GM21576 (cell line): ENCODE measurements around the gene C19orf47.

Experiments
- ATAC-seq: cut with Tn5 transposase; IDR thresholded peaks from one replicate; pipeline ENCODE4 v1.9.1; 2021; ENCODE audit warnings: mild to moderate bottlenecking, moderate library complexity; ENCODE audit not compliant: unreplicated experiment

Gene C19orf47

DNA sequence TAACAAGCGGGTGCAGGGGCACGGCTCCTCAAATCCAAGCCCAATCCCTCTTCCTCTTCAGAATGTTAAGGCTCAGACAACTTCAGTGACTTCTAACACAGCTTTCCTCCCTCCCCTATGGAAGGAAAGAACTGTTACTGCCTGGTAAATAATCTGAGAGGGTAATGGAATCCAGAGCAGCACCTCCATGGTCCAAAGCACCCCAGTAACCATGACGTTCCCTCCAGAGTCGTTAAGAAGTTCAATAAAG, 64.0 kb downstream of the C19orf47 start:
- ATAC-seq, result no peak

- ATAC-seq, result no peak
Observed at GRCh38 chr19:40283414-40284250, 64.6 kb downstream of the C19orf47 start.

- ATAC-seq, result no peak
Observed at GRCh38 chr19:40282920-40283319, 65.3 kb downstream of the C19orf47 start.

- ATAC-seq, result no peak
Observed at GRCh38 chr19:40282209-40282580, 66.0 kb downstream of the C19orf47 start.

DNA sequence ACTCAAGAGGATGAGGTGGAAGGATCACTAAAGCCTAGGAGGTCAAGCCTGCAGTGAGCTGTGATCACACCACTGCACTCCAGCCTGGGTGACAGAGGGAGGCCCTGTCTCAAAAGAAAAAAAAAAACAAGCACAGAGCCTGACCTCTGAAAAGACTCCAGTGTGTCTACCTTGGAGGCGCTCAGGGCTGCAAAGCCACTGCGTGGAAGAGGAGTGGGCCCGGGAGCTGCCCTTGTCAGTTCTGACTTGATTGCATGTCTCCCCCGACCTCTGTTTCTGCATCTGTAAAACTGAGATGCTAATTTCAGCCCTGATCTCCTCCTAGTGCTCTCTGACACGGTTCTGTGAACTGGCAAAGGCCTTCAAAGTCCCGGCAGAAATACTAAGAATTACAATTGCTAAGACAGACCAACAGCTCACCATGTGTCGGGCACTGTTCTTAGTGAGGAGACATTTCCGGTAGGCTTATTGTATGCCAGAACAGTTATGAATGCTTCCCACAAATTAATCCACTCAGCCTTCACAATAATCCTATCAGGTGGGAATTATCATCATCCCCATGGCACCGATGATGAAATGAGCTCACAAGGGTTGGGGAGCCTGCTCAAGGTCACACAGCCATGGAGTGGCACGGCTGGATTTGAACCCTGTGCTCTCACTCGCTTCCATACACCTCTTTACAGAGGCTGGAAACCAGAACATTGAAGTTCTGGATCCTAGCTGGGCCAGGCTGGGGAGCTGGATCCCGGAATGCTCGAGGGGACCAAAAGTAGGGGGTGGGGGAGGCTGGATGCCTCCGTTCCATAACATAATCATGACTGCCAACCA, 66.6 kb downstream of the C19orf47 start:
- no peak for ATAC-seq

- ATAC-seq, result no peak
Observed at GRCh38 chr19:40280608-40281221, 67.5 kb downstream of the C19orf47 start.

DNA sequence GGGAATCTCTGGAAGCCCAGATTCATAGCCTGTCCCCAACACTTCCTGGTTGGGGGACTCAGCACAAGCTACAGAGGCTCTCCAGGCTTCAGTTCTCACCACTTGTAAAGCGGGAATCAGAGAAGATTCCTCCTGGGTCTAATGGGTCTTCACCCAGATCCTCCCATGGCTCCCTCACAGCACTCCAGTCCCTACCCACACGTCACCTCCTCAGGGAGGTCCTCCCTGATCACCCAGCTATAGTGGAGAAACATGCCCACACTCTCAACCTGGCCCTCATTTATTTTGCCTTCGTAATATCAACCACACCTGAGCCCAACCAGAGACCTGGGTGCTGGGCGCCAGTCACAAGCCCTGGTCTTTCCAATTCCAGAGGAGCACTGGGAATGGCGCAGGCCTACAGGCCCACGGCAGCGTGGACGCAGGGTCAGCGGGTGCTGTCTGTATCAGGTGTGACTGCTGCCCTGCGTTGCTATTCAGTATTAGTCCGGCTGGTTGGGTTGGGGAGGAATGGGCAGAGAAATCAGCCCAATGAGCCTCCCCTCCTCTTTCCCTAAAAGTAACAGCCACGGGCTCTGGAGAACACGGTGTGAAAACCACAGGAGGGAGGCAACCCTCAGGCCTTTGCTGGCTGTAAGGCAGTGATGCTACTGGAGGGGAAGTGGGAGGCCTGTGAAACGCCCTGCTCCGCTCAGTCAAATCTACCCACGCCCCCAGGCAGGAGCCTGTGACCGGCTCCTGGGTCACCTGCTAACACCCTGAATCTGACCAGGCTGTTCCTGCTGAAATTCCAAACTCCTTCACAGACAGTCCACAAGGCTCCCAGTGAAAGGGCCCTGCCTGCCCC, 68.2 kb downstream of the C19orf47 start:
- no peak for ATAC-seq

- no peak for ATAC-seq
Observed at GRCh38 chr19:40279120-40279551, 69.1 kb downstream of the C19orf47 start.

DNA sequence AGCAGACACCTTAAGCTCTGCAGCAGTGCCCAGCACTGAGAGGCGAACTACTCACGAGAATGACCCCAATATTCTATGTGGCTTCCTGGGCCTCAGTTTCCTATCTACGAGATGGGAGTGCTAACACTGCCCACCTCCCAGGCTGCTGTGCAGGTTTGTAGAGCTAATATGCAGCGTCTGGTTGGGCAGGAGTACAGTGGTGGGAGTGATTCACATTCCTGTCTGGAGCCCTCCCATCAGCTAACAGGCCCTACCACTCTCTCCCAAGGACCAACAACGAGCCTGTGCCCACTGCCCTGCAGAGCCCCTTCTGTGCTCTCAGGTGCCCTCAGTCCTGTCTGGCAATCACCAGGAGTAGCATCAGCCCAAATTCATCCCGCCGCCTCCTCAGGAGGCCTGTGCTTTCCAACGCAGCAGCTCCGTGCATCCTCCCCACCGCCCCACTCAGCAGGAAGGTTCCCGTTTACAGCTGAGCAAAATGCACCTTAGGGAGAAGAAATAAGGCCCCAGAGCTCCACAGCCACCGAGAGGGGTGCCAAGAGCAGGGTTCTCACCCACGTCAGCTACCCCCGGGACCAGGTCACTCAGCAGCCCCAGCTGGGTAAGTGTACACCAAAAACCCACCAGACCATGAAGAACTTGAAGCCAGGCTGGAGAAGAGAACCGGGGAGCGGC, 69.7 kb downstream of the C19orf47 start:
- ATAC-seq, result no peak

GRCh38 chr19:40277356-40278059, 70.7 kb downstream of the C19orf47 start:
- no peak for ATAC-seq

DNA sequence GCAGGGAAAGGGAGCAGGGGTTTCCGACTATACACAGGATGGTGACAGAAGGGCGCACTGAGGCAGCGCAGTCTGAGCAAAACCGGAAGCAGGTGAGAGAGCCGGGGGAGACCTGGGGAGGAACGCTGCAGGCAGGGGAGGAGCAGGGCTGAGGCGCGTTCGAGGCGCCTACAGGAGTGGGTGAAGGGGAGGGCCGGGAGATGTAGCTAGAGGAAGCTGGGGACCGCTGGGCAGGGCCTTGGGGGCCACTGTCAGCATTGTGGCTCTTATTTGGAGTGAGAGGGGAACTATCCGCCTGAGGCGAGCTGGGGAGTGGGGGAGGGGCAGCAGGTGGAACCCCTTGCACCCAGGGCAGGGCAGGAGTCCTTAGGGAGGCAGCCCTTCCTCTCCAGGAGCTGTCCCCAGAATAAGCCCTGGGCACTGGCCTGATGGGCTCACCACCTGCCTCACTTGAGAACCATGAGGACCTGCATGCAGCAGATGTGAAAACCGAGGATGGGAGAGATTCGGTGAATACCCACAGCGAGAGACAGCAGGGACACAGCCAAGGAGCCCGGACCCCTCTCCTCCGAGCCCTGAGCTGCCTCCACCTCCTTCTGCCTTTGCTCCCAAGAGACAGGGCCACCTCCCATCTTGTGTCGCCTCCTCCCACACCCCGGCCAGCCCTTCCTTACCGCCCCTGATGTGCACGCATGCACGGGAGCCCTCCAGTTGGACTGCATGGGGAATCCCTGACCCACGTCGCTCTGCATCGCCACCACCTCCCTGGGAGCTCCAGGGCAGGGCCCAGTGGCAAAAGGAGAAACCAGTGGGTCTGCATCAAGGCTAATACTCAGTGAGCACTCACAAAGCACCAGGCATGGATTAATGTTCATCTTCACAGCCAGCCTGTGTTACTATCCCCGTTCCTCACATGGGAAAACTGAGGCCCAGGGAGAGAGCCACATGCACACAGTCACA, 73.3 kb downstream of the C19orf47 start:
- ATAC-seq, result no peak

DNA sequence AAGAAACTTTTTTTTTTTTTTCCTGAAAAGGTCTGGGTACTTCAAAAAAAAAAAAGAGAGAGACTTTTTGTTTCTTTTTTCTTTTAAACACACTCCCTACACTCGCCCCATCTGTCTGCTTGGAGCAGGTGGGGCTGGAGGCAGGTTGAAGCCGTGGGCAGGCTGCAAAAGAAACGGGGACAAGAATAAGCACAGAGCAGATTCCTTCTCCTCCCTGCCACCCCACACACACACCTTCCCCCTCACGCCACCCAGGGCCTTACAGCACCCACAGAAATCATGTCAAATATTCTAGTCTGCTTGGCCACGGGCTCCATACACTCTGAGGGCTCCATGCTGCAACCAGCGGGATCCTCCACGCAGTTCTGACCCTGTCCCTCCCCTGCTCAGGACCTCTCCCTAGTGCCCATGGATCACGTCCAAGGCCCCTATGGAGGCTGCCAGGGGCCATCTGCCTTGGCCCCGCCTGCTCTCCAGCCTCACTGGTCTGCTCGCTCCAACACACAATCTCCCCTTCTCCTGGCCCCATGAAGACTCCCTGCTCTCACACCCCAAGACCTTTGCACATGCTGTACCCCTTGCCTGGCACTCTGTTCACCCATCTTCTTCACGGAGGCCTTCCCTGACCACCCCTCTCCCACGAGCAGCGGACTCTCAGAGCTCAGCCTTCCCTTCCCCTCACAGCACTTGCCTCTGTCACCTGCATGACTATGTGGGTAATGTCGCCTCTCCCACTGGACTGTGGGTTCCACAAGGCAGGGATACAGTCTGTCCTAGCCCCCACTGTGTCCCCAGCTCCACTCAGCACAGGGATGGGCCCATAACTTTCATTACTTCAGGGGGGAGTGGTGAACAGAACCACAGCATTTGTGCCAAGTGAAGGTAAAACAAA, 74.5 kb downstream of the C19orf47 start:
- ATAC-seq, result no peak

DNA sequence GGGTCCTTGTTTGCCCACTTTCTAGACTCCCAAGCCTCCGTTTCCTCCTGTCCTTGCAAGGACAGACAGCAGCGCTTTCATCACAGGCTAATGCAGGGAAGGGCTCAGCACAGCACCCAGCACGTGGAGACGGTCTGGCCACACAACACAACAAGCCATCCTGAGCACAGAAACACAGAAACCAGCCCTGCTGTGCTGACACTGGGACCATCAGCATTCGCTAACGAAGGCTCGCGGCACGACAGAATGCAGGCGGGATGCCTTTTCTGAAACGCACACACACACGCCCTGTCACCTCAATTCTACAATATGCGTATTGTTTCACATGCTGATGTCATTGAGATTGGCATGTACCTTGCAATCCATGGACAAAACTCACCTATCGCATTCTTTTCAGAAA, 75.9 kb downstream of the C19orf47 start:
- ATAC-seq, result no peak

DNA sequence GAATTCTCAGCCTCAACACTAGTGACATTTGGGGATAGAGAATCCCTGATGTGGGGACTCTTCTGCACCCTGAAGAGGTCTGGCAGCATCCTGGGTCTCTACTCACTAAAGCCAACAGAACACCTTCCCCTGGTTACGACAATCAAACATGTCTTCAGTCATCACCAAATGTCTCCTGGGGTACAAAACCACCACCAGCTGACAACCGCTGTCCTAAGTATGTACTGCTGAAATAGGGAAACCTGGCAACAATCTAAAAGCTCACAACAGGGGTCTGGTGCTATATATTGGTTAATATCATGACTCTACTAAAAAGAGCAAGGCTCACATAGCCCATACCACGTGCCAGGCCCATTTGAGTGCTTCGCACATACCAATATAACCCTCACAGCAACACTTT, 76.5 kb downstream of the C19orf47 start:
- no peak for ATAC-seq

- ATAC-seq, result no peak
Observed at GRCh38 chr19:40270362-40271089, 77.7 kb downstream of the C19orf47 start.
